Measurements from ENCODE around the gene THAP5. TPM values are rescaled to one million over a fixed set of nuclear protein-coding genes. Genes with fewer than 3 reads are reported as not detected.
A peak's percentile ranks its signal among the peaks of the same experiment; 100 is the strongest.

THAP5 gene
- total RNA-seq, 1 experiment from 2014 or later, result 44.0 TPM

GRCh38 chr7:108613147-108613948, 43.8 kb upstream of the THAP5 start:
- no peak overlapping the region for H3K4me3 Mint-ChIP-seq (ENCODE audit: unreplicated experiment)
- CTCF ChIA-PET, result interaction anchor here (0.6 to 1.0 kb wide), 6 partner anchors 9 to 1817 kb away, joined by 3 to 4 read pairs (median 3); no protein-coding TSS in a partner anchor
- H3K27me3 Mint-ChIP-seq (ENCODE audit: insufficient read depth, unreplicated experiment), result peaks cover 40% of the 10 kb centered on the region
- peak; percentile 56 for DNase-seq (ENCODE audit: unreplicated experiment)
- H3K9me3 Mint-ChIP-seq (ENCODE audit: unreplicated experiment), result no peaks in the 10 kb centered on the region
- POLR2A ChIA-PET, result no interaction called here
- no peaks in the 10 kb centered on the region for H3K36me3 Mint-ChIP-seq (ENCODE audit: insufficient read depth, unreplicated experiment)
- no peaks in the 10 kb centered on the region for H3K4me1 Mint-ChIP-seq (ENCODE audit: insufficient read depth, unreplicated experiment)
- intact Hi-C loops (cut with micrococcal nuclease), result loop anchor here (5.0 kb wide), 1 partner anchor 1829 kb away; no protein-coding TSS in a partner anchor
- BruUV-seq (replicated peaks), result no TSS peak
- no peak overlapping the region for H3K27ac Mint-ChIP-seq (ENCODE audit: low read depth, unreplicated experiment)
- peak; percentile 53 for TF ChIP-seq CTCF (IDR thresholded peaks at IDR 0.05; ENCODE audit: unreplicated experiment)

- POLR2A ChIA-PET, result no interaction called here
- TF ChIP-seq CTCF (IDR thresholded peaks at IDR 0.05; ENCODE audit: unreplicated experiment), result no peak
- CTCF ChIA-PET, result interaction anchor here (0.7 to 1.6 kb wide), 3 partner anchors 8 to 175 kb away, joined by 3 read pairs; no protein-coding TSS in a partner anchor
- H3K27me3 Mint-ChIP-seq (ENCODE audit: insufficient read depth, unreplicated experiment), result peaks cover 32% of the 10 kb centered on the region
- no peak overlapping the region for H3K27ac Mint-ChIP-seq (ENCODE audit: low read depth, unreplicated experiment)
- H3K36me3 Mint-ChIP-seq (ENCODE audit: insufficient read depth, unreplicated experiment), result no peaks in the 10 kb centered on the region
- H3K4me3 Mint-ChIP-seq (ENCODE audit: unreplicated experiment), result no peak overlapping the region
- no TSS peak for BruUV-seq (replicated peaks)
- H3K4me1 Mint-ChIP-seq (ENCODE audit: insufficient read depth, unreplicated experiment), result no peaks in the 10 kb centered on the region
- H3K9me3 Mint-ChIP-seq (ENCODE audit: unreplicated experiment), result no peaks in the 10 kb centered on the region
- DNase-seq (ENCODE audit: unreplicated experiment), result no peak
- intact Hi-C loops (cut with micrococcal nuclease), result loop anchor here (5.0 kb wide), 1 partner anchor 1831 kb away; no protein-coding TSS in a partner anchor
Measured at GRCh38 chr7:108611268-108611667, 41.8 kb upstream of the THAP5 start.

GRCh38 chr7:108609643-108610042, 40.1 kb upstream of the THAP5 start:
- peaks cover 32% of the 10 kb centered on the region for H3K27me3 Mint-ChIP-seq (ENCODE audit: insufficient read depth, unreplicated experiment)
- H3K4me3 Mint-ChIP-seq (ENCODE audit: unreplicated experiment), result no peak overlapping the region
- H3K4me1 Mint-ChIP-seq (ENCODE audit: insufficient read depth, unreplicated experiment), result no peaks in the 10 kb centered on the region

More at GRCh38 chr7:108609643-108610042, 40.1 kb upstream of the THAP5 start:
- no peaks in the 10 kb centered on the region for H3K9me3 Mint-ChIP-seq (ENCODE audit: unreplicated experiment)
- intact Hi-C loops (cut with micrococcal nuclease), result loop anchor here (5.0 kb wide), 1 partner anchor 1833 kb away; no protein-coding TSS in a partner anchor
- TF ChIP-seq CTCF (IDR thresholded peaks at IDR 0.05; ENCODE audit: unreplicated experiment), result no peak
- H3K36me3 Mint-ChIP-seq (ENCODE audit: insufficient read depth, unreplicated experiment), result no peaks in the 10 kb centered on the region
- POLR2A ChIA-PET, result interaction anchor here (1.1 kb wide), 1 partner anchor 9 kb away, joined by 6 read pairs; no protein-coding TSS in a partner anchor
- no peak for DNase-seq (ENCODE audit: unreplicated experiment)
- BruUV-seq (replicated peaks), result no TSS peak
- H3K27ac Mint-ChIP-seq (ENCODE audit: low read depth, unreplicated experiment), result no peak overlapping the region
- CTCF ChIA-PET, result interaction anchor here (0.6 to 0.9 kb wide), 2 partner anchors 481 to 1834 kb away, joined by 3 read pairs; no protein-coding TSS in a partner anchor

Data from MCF 10A (cell line).